GM13976 (cell line): ENCODE results near the gene DPH6.
"Not testable (repeated sequence)": the region's sequence is repeated elsewhere in the genome, so short reads cannot be mapped to it uniquely, and the experiment has no call there.

ENCODE experiments used
- DNase-seq: peaks from one replicate; pipeline ENCODE4 v3.0.0; 2012; ENCODE audit warnings: low spot score
- CTCF ChIP-seq: IDR thresholded peaks from 2 replicates; pipeline ENCODE4 v1.5.1; 2012; ENCODE audit warnings: borderline replicate concordance, mild to moderate bottlenecking; ENCODE audit not compliant: insufficient read depth; ENCODE audit errors: extremely low read depth, missing control alignments, control extremely low read depth
- in situ Hi-C: fragments of 300-500 bp; cut with MboI; formaldehyde crosslinking; loops from one replicate; pipeline ENCODE4 v1.12.0; 2022; ENCODE audit warnings: low sequenced_read_pairs, mixed read lengths, inconsistent platforms; ENCODE audit not compliant: unreplicated experiment

DPH6 gene

GRCh38 chr15:35379972-35380371 is 166.0 kb downstream of the DPH6 start:
- in situ Hi-C loops, result no loop called here
- no peak for DNase-seq
- TF ChIP-seq CTCF, result no peak

GRCh38 chr15:35378454-35378853 is 167.5 kb downstream of the DPH6 start:
- DNase-seq, in situ Hi-C loops: not testable (repeated sequence)

- no peak for TF ChIP-seq CTCF
- in situ Hi-C loops, result no loop called here
- no peak for DNase-seq
These were observed 169.3 kb downstream of the DPH6 start for GRCh38 chr15:35376707-35377106.

GRCh38 chr15:35374661-35375060 is 171.3 kb downstream of the DPH6 start:
- in situ Hi-C loops, result no loop called here
- DNase-seq, result no peak
- no peak for TF ChIP-seq CTCF

GRCh38 chr15:35362195-35362829 is 183.7 kb downstream of the DPH6 start:
- in situ Hi-C loops, result no loop called here
- DNase-seq, result no peak
- no peak for TF ChIP-seq CTCF

- no peak for TF ChIP-seq CTCF
- no peak for DNase-seq
- in situ Hi-C loops, result no loop called here
These were observed 187.1 kb downstream of the DPH6 start for GRCh38 chr15:35358824-35359223.

- no peak for TF ChIP-seq CTCF
- DNase-seq, result no peak
- in situ Hi-C loops, result no loop called here
These were observed 194.9 kb downstream of the DPH6 start for GRCh38 chr15:35351059-35351458.
